ENCODE measurements around the gene RIN3. TPM values are rescaled to one million over a fixed set of nuclear protein-coding genes. Genes with fewer than 3 reads are reported as not detected.
"Not testable (repeated sequence)": the region's sequence is repeated elsewhere in the genome, so short reads cannot be mapped to it uniquely, and the experiment has no call there.

Gene RIN3
- total and polyA plus RNA-seq, 10 of the 15 experiments (the other 5 are each of a cell fraction or from before 2014, with no cell fraction given) = 0.91 to 23.3 (median 6.3) TPM

- TF ChIP-seq REST (IDR thresholded peaks at IDR 0.05; ENCODE audit: low read depth, low read length) (no peak), ESRRA (IDR thresholded peaks at IDR 0.05; ENCODE audit: low read length) (no peak), PBX3 (IDR thresholded peaks at IDR 0.05; ENCODE audit: insufficient replicate concordance, low read depth, low read length) (no peak), BMI1 (IDR thresholded peaks at IDR 0.05; ENCODE audit: borderline replicate concordance) (no peak)
These were observed 21.5 kb downstream of the RIN3 start (continued) for GRCh38 chr14:92534932-92535643.

GRCh38 chr14:92536231-92536630 lies 22.6 kb downstream of the RIN3 start:
- intact Hi-C loops (cut with micrococcal nuclease; ENCODE audit: unreplicated experiment); ATAC-seq; H3K27ac ChIP-seq (ENCODE audit: control insufficient read depth, insufficient read depth); H2AFZ ChIP-seq (ENCODE audit: control insufficient read depth, low read depth, low read length); H3K9me3 ChIP-seq (replicated peaks; ENCODE audit: control insufficient read depth, insufficient read depth, low read length); BruUV-seq (replicated peaks); H3K9ac ChIP-seq (ENCODE audit: control insufficient read depth, insufficient read depth, low read length); DNase-seq (ENCODE audit: low read depth, low spot score); FAIRE-seq; CTCF ChIA-PET; H4K20me1 ChIP-seq (ENCODE audit: control insufficient read depth, insufficient read depth); RAD21 ChIA-PET (ENCODE audit: unreplicated experiment); H3K4me2 ChIP-seq (ENCODE audit: control insufficient read depth, insufficient read depth); H3K36me3 ChIP-seq (ENCODE audit: control insufficient read depth in 2 of 2, insufficient read depth in 2 of 2, low read length in 1 of 2); in situ Hi-C loops (cut with MboI); H3K4me3 ChIP-seq; H3K27me3 ChIP-seq (replicated peaks in 1 of 2; ENCODE audit: control insufficient read depth in 2 of 2, insufficient read depth in 2 of 2, low read length in 1 of 2); H3K79me2 ChIP-seq (ENCODE audit: control insufficient read depth, insufficient read depth, low read length): not testable (repeated sequence)
- POLR2A ChIA-PET = interaction anchor here (0.8 kb wide), 1 partner anchor 8 kb away, joined by 3 read pairs; no protein-coding TSS in a partner anchor
- WGBS (ENCODE audit: insufficient coverage, insufficient replicate concordance, low lambda C conversion rate, missing lambda C conversion rate) = 85% methylated on average over 8 of the region's 8 CpGs
- peaks cover 32% of the 10 kb centered on the region for H3K4me1 ChIP-seq (ENCODE audit: control insufficient read depth, insufficient read depth, low read length)
- SMC1A ChIA-PET (ENCODE audit: uncharacterized antibody, unreplicated experiment) = interaction anchor here (1.2 kb wide), 1 partner anchor 13 kb away, joined by 4 read pairs; no protein-coding TSS in a partner anchor
